ENCODE data around the gene METTL1.

DNA sequence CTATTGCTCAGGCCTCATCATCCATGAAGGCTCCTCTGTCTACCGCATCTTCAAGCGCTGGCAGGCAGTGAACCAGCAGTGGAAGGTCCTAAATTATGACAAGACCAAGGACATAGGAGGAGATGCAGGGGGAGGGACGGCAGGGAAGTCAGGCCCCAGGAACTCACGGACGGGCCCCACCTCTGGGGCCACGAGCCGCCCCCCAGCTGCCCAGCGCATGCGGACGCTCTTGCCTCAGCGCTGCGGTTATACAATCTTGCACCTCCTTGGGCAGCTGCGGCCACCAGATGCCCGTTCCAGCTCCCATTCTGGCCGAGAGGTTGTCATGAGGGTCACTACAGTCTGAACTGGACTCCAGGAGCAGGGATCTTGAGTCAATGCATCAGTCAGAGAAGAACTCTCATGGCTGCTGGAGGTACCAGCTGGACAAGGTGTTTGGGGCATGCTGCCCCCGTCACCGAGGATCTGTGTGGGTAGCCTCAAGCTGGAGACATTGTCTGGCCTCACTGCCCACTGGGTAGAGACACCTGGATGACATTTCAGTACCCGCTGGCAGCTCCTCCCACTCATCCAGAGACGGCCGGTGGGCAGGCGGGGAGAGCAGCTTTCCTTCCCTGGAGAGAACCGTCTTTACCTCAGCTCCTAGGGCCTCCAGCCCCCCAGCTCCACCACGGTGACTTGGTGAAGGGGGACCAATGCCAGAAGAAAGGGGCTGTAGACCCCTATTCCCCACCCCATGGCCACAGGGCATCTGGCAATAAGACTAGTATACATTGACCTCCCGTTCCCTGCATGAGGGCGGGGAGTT, 13.1 kb downstream of the METTL1 start:
- no peak for TF ChIP-seq CTCF (IDR thresholded peaks at IDR 0.05)
- TF ChIP-seq POLR2AphosphoS5 (IDR thresholded peaks at IDR 0.05): no peak
- no peak for TF ChIP-seq EP300 (IDR thresholded peaks at IDR 0.05)
